Activated T-cell treated with anti-CD3 and anti-CD28 coated beads, Interleukin-2, amount 50 U/mL, for 48 hours (primary cell): ENCODE data around the gene LRRC8B.
"Not testable (repeated sequence)": the region's sequence is repeated elsewhere in the genome, so short reads cannot be mapped to it uniquely, and the experiment has no call there.

Experiments
- DNase-seq, 2 experiments: peaks; one replicate each; pipeline ENCODE4 v3.0.0-alpha.2; 2020

LRRC8B gene

GRCh38 chr1:89525169-89525855 is 683 bp downstream of the LRRC8B start:
- peak; percentile 67 to 68 for DNase-seq

DNA sequence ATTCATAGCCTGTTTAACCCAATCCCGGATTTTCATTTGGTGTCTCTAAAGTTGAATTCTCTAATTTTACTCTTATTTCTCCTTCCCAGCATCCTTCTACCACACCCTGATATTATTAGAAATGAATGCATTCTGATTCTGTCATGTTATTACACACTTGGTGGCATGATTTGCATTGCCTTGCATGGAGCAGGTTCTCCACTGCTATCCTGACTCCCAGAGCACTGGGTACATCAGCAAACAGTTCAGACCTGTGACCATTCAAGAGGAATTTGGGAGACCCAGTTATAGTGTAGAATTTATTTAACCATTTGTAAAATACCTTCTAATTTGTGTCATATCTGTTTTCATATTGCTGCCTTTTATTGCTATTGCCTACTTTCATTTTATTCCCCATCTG is 2.6 kb downstream of the LRRC8B start:
- DNase-seq, result no peak

- no peak for DNase-seq
These were observed 3.2 kb downstream of the LRRC8B start for GRCh38 chr1:89527750-89528381.

- DNase-seq, result no peak
These were observed 3.8 kb downstream of the LRRC8B start for GRCh38 chr1:89528382-89528780.

- DNase-seq, result no peak
These were observed 4.6 kb downstream of the LRRC8B start for GRCh38 chr1:89529196-89529595.

- DNase-seq, result no peak
These were observed 5.9 kb downstream of the LRRC8B start for GRCh38 chr1:89530444-89531089.

GRCh38 chr1:89531480-89532139 is 7.0 kb downstream of the LRRC8B start:
- DNase-seq, result no peak

GRCh38 chr1:89532228-89532627 is 7.6 kb downstream of the LRRC8B start:
- DNase-seq, result no peak

DNA sequence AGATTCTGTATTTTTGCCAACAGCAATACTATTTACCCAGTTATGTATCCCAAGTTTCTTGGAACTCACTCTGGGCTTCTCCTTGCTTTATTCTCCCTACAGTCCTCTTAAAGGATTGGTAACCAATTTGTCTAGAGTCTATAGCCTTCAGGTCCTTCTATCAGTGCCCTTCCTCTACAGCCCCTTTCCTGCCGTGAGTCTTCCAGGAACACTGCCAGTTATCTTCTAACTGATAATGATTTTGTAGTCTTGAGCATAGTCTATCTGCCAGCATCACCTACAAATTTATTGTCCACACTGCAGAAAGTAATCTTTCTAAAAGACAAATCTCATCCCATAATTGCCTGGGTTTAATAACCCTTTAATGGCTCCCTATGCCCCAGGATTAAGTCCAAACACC is 8.2 kb downstream of the LRRC8B start:
- DNase-seq, result no peak

DNA sequence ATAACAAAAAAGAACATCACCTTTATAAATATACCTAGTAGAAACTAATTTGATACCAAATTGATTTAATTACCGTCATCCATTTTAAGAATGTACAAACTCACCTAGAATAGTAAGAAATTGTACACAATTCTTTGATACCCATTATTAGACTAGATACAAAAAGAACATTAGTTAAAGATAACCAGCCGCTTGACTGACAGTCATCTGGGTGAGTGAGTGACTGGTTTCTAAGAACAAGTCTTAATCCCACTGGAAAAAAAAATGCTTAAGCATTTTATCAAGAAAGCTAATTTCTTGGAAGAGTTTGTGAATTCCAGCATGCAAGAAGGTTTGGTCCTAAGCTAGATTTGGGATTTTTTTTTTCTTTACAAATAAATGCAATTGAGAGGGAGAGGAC is 10.9 kb downstream of the LRRC8B start:
- no peak for DNase-seq

DNA sequence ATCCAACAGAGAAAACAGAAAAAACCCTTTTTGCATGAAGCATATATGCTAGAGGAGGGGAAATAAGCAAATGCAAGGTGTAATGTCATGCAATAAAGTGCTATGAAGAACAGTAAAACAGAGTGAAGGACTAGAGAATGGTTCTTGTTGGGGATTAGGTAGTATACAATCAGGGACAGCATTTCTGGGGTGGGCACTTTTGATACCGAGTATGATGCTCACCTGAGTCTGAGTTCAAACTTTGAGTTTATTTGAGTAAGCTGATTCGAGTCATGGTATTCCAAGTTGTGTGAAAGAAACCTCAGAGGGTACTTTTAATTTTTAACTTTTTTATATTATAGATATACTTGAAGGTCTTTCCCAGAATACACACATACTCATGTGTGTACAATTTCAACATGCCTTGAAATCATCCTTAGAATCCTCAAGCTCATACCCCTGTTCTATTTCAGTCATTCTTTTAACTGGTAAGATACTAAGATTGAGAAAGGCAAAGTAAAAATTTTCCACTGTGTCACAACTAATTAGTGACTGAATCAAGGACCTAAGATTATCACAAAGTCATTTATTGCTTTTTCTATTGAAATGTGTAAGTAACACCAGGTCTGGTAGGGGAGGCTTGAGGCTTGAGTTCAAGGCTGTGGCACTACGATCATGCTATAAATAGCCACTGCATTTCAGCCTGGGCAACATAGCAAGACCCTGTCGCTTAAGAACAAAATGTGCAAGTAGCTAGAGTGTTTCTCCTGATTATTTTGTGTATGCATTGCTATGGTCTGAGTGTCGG is 12.1 kb downstream of the LRRC8B start:
- DNase-seq, result peak in 1 of 2 experiments; percentile 54

GRCh38 chr1:89538361-89538760 is 13.7 kb downstream of the LRRC8B start:
- no peak for DNase-seq

GRCh38 chr1:89539128-89539527 is 14.5 kb downstream of the LRRC8B start:
- DNase-seq, result no peak

DNA sequence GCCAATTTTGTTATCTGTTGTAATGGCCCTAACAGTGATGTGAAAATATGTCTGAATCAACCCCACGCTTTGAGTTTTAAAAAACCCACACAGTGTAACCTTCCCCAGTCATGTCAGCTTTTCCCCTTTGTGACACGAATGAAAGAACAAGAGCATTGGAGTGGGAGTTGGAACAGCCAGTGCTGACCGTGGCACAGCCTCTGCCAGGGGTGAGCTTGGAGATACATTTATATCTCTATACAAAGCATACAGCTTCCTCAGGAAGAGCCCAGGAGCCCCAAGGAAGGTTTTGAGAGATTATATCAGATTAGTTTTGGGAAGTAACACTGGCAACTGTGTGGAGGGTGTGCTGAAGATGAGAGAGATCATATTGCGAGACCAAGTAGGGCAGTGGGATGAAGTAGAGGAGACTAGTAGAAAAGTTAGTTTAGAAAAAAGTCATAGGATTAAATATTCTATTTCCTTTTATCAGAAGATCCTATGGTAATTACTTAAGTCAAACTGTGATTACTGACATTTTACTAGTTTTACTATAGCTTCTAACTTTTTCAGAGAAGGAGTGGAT is 15.9 kb downstream of the LRRC8B start:
- DNase-seq, result peak; percentile 51 to 61

DNA sequence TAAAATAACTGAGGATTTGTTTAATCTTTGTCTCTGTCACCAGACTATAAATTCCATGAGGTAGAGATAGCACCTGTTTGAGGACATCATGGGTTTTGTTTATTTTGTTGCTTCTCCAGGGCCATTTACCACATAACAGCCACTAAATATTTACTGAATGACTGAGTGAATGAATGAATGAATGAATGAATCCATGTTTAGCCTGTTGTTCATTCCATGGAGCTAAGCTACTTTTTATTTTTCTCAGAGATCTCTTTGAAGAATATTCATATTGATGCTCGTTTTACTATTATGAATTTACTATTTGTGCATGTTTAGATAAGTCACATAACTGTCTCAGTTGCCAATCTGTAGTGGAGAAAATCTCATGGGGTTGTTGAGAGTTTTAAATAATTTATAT is 17.7 kb downstream of the LRRC8B start:
- DNase-seq, result no peak

DNA sequence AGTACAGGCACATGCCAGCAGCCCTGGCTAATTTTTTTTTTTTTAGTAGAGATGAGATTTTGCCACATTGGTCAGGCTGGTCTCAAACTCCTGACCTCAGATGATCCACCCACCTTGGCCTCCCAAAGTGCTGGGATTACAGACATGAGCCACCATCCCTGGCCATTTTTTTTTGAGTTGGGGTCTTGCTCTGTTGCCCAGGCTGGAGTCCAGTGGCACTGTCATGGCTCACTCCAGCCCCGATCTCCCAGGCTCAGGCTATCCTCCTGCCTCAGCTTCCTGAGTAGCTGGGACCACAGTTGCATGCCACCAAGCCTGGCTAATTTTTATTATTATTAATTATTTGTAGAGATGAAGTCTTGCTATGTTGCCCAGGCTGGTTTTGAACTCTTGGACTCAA is 19.0 kb downstream of the LRRC8B start:
- DNase-seq, result not testable (repeated sequence)

GRCh38 chr1:89545264-89546038 is 20.8 kb downstream of the LRRC8B start:
- peak in 1 of 2 experiments; percentile 61 for DNase-seq

DNA sequence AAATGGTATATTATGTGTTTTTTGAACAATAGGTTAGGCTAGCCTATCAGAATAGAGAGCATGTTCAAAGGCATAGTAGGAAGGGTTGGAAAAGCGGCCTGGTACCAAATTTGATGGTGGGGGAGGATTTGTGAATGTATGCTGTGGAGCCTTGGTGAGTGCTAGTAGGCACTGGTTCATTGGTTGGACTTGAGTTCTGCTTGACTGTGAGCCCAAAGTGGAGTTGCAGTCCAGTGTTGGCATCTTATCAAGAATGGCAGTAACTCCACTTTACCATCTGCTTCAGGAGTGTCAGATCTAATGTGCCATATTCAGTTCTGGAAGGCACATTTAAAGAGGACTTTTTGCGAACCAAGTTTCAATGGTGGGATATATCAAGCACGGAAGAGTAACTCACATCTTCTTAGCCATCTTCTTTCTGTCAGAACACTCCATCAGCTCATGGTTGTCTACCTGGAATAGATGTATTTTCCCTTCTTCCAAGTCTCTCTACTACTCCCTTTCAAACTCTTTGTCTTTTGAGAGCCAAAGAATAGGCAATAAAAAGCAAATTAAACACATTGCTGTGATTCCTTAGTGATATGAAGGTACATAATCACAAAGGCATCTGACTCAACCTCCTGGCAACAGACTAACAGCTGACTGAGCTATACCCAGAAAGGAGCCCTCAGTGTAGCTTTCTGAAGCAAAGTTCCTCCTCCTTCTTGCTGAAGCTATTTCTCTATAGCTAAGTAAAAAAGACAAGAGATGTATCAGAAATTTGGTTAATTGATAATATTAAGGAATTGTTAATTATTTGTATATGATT is 21.7 kb downstream of the LRRC8B start:
- DNase-seq, result no peak

GRCh38 chr1:89546934-89547562 is 22.4 kb downstream of the LRRC8B start:
- no peak for DNase-seq

- DNase-seq, result peak; percentile 56 to 58
These were observed 23.0 kb downstream of the LRRC8B start for GRCh38 chr1:89547563-89548116.
